PC-3 (cell line): ENCODE results near the gene STRBP.

ENCODE experiments used
- EZH2 ChIP-seq: fragments of 300-600 bp; sonication (generic); IDR thresholded peaks from one replicate; pipeline ENCODE4 v1.6.1; 2017; ENCODE audit warnings: antibody characterized with exemption, mild to moderate bottlenecking, low read length; ENCODE audit not compliant: unreplicated experiment
- TF ChIP-seq, protein P1 (sequence below): fragments of 300-600 bp; sonication (generic); conservative IDR thresholded peaks from 2 replicates; pipeline ENCODE4 v1.5.1; 2017; ENCODE audit warnings: antibody characterized with exemption, low read depth, mild to moderate bottlenecking, low read length

DNA sequence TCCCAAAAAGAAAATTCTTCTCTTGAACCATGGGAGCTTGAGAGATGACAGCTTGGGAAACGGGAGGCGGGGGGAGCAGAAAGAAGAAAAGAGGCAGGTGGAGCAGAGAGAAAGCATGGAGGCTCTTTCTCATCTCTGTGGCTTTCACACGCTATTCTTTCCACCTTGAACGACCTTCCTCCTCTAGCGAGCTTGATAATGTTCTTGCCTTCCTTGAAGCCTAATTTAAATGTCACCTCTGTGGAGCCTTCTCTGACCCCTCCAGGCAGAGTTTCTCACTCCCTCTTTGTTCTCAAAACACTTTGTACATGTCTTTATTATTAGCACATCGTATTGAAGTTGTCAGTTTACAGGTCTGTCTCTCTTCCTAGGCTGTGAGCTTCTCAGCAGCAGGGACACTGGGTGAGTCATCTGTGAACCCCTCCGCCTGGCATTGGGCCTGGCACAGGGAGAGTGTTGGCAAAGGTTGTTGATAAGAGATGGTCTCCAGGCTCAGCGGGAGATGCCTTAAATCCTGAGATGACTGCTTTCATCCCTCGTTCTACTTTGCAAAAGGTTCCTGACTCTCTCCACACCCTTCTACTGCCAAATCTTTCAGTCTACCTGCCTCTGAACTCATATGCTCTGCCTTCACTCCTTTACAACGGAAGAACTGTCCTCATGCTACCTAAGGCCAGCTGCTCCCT is 14.1 kb upstream of the STRBP start:
- no peak for TF ChIP-seq EZH2
- TF ChIP-seq, protein P1, sequence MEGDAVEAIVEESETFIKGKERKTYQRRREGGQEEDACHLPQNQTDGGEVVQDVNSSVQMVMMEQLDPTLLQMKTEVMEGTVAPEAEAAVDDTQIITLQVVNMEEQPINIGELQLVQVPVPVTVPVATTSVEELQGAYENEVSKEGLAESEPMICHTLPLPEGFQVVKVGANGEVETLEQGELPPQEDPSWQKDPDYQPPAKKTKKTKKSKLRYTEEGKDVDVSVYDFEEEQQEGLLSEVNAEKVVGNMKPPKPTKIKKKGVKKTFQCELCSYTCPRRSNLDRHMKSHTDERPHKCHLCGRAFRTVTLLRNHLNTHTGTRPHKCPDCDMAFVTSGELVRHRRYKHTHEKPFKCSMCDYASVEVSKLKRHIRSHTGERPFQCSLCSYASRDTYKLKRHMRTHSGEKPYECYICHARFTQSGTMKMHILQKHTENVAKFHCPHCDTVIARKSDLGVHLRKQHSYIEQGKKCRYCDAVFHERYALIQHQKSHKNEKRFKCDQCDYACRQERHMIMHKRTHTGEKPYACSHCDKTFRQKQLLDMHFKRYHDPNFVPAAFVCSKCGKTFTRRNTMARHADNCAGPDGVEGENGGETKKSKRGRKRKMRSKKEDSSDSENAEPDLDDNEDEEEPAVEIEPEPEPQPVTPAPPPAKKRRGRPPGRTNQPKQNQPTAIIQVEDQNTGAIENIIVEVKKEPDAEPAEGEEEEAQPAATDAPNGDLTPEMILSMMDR = no peak
